ENCODE measurements around the gene MAMLD1.

DNA sequence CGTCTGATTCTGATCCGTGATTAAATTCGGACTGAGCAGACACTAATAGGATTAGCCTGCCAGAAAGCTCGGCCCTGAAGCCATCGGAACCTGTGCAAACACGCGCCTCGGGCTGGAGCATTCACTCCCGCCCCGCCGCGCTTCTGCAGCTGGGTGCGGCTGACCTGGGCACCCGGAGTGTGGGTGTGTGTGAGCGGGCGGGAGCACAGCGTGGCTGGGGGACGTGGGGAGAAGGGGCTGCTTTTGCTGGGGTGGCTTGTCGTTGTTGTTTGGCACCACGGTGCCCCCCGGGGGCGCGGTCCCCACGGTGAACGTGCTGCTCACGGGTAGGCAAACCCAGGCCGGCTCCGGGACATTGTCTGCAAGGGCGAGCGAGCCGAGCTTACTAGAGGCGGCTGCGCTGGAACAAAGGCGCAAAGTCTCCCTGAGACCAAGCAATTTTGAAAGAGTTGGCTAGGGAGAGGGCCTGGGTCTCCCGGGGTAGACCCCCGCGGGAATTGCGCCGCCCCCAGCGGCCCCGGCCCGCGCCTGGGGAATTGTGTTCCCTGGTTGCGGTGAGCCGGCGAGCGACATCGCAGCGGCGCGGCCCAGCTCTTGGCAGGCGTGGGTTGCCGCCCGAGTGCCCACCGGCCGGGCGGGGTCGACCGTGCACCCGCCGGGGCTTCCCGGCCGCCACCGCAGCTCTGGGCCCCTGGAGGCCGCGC lies 1.4 kb downstream of the MAMLD1 start:
- TF ChIP-seq ZNF623 (tag by site-specific recombination; IDR thresholded peaks at IDR 0.05), result no peak
- no peak for TF ChIP-seq ZNF248 (tag by site-specific recombination; IDR thresholded peaks at IDR 0.05)
- TF ChIP-seq ZNF274 (IDR thresholded peaks at IDR 0.05; ENCODE audit: low read length), result no peak
- no peak for TF ChIP-seq ZNF274 (tag by site-specific recombination; IDR thresholded peaks at IDR 0.05; ENCODE audit: borderline replicate concordance)
- no peak for TF ChIP-seq ZNF707 (tag by site-specific recombination; IDR thresholded peaks at IDR 0.05)

All from HEK293 (cell line).